SIG-M5 (cell line): ENCODE results near the gene ANKDD1A.

Source experiments
- DNase-seq: peaks from one replicate; lab custom pipeline; 2025; lab: John Stamatoyannopoulos, UW

Gene ANKDD1A

GRCh38 chr15:64969401-64969800 lies 57.7 kb downstream of the ANKDD1A start:
- DNase-seq = no peak

GRCh38 chr15:64970698-64971097 lies 59.0 kb downstream of the ANKDD1A start:
- DNase-seq = no peak

- no peak for DNase-seq
Observed at GRCh38 chr15:64975390-64975789, 63.7 kb downstream of the ANKDD1A start.

- DNase-seq = no peak
Observed at GRCh38 chr15:64979252-64979710, 67.6 kb downstream of the ANKDD1A start.

GRCh38 chr15:64981812-64982431 lies 70.2 kb downstream of the ANKDD1A start:
- DNase-seq = no peak

- DNase-seq = no peak
Observed at GRCh38 chr15:64982472-64982871, 70.8 kb downstream of the ANKDD1A start.

GRCh38 chr15:64985366-64986033 lies 73.8 kb downstream of the ANKDD1A start:
- peak; percentile 20 for DNase-seq

GRCh38 chr15:64987136-64987535 lies 75.4 kb downstream of the ANKDD1A start:
- DNase-seq = no peak

- DNase-seq = peak; percentile 51
Observed at GRCh38 chr15:64989416-64990167, 77.9 kb downstream of the ANKDD1A start, which contains the start of gene SPG21. SPG21 (minus strand) TSS chr15:64989914; CDS start chr15:64983569, 6,345 bp downstream.

GRCh38 chr15:64990168-64990470 lies 78.4 kb downstream of the ANKDD1A start:
- DNase-seq = no peak

GRCh38 chr15:64991536-64992135 lies 79.9 kb downstream of the ANKDD1A start:
- no peak for DNase-seq

- no peak for DNase-seq
Observed at GRCh38 chr15:64993290-64993689, 81.6 kb downstream of the ANKDD1A start.

GRCh38 chr15:64997066-64997465 lies 85.4 kb downstream of the ANKDD1A start:
- no peak for DNase-seq

- DNase-seq = no peak
Observed at GRCh38 chr15:64997745-64998375, 86.2 kb downstream of the ANKDD1A start.

GRCh38 chr15:65004993-65005392 lies 93.3 kb downstream of the ANKDD1A start:
- no peak for DNase-seq

- DNase-seq = no peak
Observed at GRCh38 chr15:65006876-65007275, 95.2 kb downstream of the ANKDD1A start.
